Progenitor cell of endocrine pancreas (in vitro differentiated cells): ENCODE measurements around the gene KCNE3. TPM values are rescaled to one million over a fixed set of nuclear protein-coding genes. Genes with fewer than 3 reads are reported as not detected.

Source experiments
- DNase-seq: peaks from one replicate; pipeline ENCODE4 v3.0.0; 2021; ENCODE audit warnings: low spot score; ENCODE audit not compliant: unreplicated experiment
- H3K27ac Mint-ChIP-seq: 2 replicates; pipeline ENCODE4 v1.8.0; 2021; ENCODE audit warnings: mild to moderate bottlenecking, moderate library complexity, mixed read lengths
- H3K27me3 Mint-ChIP-seq: 2 replicates; pipeline ENCODE4 v1.8.0; 2021; ENCODE audit warnings: mixed read lengths
- H3K36me3 Mint-ChIP-seq: 2 replicates; pipeline ENCODE4 v1.8.0; 2022; ENCODE audit warnings: mixed read lengths; ENCODE audit not compliant: insufficient read depth
- H3K4me1 Mint-ChIP-seq: 2 replicates; pipeline ENCODE4 v1.8.0; 2021; ENCODE audit warnings: low read depth, mixed read lengths
- H3K4me3 Mint-ChIP-seq: 2 replicates; pipeline ENCODE4 v1.8.0; 2021; ENCODE audit warnings: low read depth, mild to moderate bottlenecking, moderate library complexity, mixed read lengths
- H3K9me3 Mint-ChIP-seq: 2 replicates; pipeline ENCODE4 v1.8.0; 2021; ENCODE audit warnings: low read depth, mixed read lengths
- total RNA-seq: library from RNA; stranded (reverse); gene quantifications from 2 replicates; pipeline ENCODE4 v1.2.1, GENCODE V29; 2021
- TF ChIP-seq, protein P1 (sequence below): fragments of 200-600 bp; sonication (generic); IDR thresholded peaks from one replicate; pipeline ENCODE4 v1.5.0; 2021; ENCODE audit warnings: antibody characterized with exemption, mild to moderate bottlenecking; ENCODE audit not compliant: unreplicated experiment

KCNE3 gene
- total RNA-seq, 1 donor from 2014 or later = 1.0 TPM

GRCh38 chr11:74464746-74465145, 2.6 kb downstream of the KCNE3 start:
- Mint-ChIP-seq H3K36me3 (no peaks in the 10 kb centered on the region), H3K4me1 (peaks cover 2% of the 10 kb centered on the region), H3K27ac (no peak overlapping the region), H3K27me3 (peaks cover 46% of the 10 kb centered on the region), H3K4me3 (no peak overlapping the region), H3K9me3 (no peaks in the 10 kb centered on the region)
- TF ChIP-seq, protein P1, sequence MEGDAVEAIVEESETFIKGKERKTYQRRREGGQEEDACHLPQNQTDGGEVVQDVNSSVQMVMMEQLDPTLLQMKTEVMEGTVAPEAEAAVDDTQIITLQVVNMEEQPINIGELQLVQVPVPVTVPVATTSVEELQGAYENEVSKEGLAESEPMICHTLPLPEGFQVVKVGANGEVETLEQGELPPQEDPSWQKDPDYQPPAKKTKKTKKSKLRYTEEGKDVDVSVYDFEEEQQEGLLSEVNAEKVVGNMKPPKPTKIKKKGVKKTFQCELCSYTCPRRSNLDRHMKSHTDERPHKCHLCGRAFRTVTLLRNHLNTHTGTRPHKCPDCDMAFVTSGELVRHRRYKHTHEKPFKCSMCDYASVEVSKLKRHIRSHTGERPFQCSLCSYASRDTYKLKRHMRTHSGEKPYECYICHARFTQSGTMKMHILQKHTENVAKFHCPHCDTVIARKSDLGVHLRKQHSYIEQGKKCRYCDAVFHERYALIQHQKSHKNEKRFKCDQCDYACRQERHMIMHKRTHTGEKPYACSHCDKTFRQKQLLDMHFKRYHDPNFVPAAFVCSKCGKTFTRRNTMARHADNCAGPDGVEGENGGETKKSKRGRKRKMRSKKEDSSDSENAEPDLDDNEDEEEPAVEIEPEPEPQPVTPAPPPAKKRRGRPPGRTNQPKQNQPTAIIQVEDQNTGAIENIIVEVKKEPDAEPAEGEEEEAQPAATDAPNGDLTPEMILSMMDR = no peak
- DNase-seq = no peak

DNA sequence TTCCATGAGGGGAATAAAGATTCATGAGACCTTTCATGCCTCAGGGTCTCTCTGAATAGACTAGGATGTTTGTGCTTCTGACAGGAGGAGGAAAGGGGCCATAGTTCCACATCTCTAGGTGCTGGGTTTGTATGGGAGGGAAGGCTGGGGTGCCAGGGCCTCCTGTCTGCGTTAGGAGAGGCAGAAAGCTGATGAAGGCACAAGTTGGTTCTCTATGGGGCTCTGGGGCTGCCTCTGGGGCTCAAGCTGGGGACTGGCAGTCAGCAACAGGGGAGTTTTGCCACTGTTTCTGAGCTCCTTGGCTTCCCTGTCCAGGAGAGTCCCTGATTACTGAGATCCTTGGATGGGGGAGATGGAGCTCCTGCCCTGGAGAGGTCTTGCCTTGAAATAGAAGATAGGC, 4.1 kb downstream of the KCNE3 start:
- Mint-ChIP-seq H3K27me3 (peaks cover 39% of the 10 kb centered on the region), H3K4me3 (no peak overlapping the region), H3K27ac (no peak overlapping the region), H3K9me3 (no peaks in the 10 kb centered on the region), H3K36me3 (no peaks in the 10 kb centered on the region), H3K4me1 (peaks cover 2% of the 10 kb centered on the region)
- TF ChIP-seq, protein P1 = no peak
- DNase-seq = no peak

DNA sequence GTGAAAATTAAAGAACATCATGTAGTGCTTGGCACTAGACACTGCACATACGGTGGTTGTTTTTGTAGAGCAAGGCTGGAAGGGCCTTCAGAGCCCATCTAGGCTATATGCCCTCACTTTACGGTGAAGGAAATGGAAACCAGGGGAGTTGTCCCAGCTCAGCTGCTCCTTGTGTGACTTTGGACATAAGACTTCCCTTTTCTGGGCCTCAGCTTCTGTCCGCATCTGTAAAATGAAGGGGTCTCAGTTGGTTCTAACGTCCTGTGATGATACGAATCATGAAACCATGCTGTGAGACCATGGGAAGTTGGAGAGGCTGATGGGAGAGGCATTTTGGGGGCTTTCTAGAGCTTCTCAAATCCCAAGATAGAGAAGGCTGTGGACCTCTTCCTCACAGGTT, 4.7 kb downstream of the KCNE3 start:
- peaks cover 33% of the 10 kb centered on the region for H3K27me3 Mint-ChIP-seq

GRCh38 chr11:74462009-74462408, 5.3 kb downstream of the KCNE3 start:
- TF ChIP-seq, protein P1 = no peak
- Mint-ChIP-seq H3K27me3 (peaks cover 31% of the 10 kb centered on the region), H3K4me1 (peaks cover 2% of the 10 kb centered on the region), H3K9me3 (no peaks in the 10 kb centered on the region), H3K36me3 (no peaks in the 10 kb centered on the region), H3K4me3 (no peak overlapping the region), H3K27ac (no peak overlapping the region)
- no peak for DNase-seq

More for the DNA sequence above, 4.7 kb downstream of the KCNE3 start:
- no peak overlapping the region for H3K4me3 Mint-ChIP-seq
- peaks cover 2% of the 10 kb centered on the region for H3K4me1 Mint-ChIP-seq
- H3K27ac Mint-ChIP-seq = no peak overlapping the region
- TF ChIP-seq, protein P1 = no peak
- DNase-seq = no peak
- no peaks in the 10 kb centered on the region for H3K9me3 Mint-ChIP-seq
- H3K36me3 Mint-ChIP-seq = no peaks in the 10 kb centered on the region

DNA sequence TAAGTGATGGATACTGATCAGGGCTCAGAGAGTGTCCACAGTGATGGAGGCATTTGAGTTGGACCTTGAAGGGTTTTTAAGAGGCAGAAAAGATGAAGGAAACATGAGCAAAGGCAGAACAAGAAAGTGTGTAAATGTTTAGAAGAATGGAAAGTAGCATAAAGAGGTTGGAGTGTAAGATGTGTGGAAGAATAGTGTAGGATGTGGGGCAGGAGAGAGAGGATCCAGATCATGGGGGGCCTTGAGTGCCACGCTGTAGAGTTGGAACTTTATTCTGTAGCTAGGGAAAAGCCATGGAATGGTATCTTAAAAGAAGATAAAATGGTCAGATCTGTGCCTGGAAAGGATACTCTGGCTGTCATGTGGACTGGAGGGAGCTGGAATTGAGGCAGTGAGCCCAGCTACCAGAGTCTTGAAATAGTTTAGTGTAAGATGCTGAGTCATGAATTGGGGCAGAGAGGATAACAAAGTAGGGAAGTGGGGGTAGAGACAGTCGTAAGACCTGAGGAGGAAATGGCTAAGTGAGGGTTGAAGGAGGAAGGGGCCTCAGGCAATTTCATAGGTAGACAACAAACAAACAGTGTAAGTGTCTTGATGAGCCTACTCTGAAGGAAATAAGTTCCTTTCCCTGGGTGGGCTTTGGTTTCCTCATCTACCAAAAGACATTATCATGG, 6.7 kb downstream of the KCNE3 start:
- Mint-ChIP-seq H3K4me1 (peaks cover 2% of the 10 kb centered on the region), H3K27me3 (peaks cover 18% of the 10 kb centered on the region), H3K9me3 (no peaks in the 10 kb centered on the region), H3K27ac (no peak overlapping the region), H3K36me3 (no peaks in the 10 kb centered on the region), H3K4me3 (no peak overlapping the region)
- TF ChIP-seq, protein P1 = no peak
- no peak for DNase-seq
